ENCODE data around the gene IGFBP7.

- no peak for TF ChIP-seq CTCF (IDR thresholded peaks at IDR 0.05; ENCODE audit: low read depth, low read length)
- no peak for TF ChIP-seq POLR2A (IDR thresholded peaks at IDR 0.05; ENCODE audit: extremely low read depth, insufficient read length)
These were observed 32.4 kb downstream of the IGFBP7 start for GRCh38 chr4:57077550-57078343.
